Stimulated activated CD8-positive, alpha-beta memory T cell treated with anti-CD3 and anti-CD28 coated beads, Interleukin-4, amount 100 ng/mL, for 24 hours (primary cell): ENCODE measurements around the gene RSPH3.
"Not testable (repeated sequence)": the region's sequence is repeated elsewhere in the genome, so short reads cannot be mapped to it uniquely, and the experiment has no call there.

Experiments
- DNase-seq: peaks from one replicate; pipeline ENCODE4 v3.0.0-alpha.2; 2020; ENCODE audit warnings: low read depth

RSPH3 gene, protein sequence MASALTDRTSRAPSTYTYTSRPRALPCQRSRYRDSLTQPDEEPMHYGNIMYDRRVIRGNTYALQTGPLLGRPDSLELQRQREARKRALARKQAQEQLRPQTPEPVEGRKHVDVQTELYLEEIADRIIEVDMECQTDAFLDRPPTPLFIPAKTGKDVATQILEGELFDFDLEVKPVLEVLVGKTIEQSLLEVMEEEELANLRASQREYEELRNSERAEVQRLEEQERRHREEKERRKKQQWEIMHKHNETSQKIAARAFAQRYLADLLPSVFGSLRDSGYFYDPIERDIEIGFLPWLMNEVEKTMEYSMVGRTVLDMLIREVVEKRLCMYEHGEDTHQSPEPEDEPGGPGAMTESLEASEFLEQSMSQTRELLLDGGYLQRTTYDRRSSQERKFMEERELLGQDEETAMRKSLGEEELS

DNA sequence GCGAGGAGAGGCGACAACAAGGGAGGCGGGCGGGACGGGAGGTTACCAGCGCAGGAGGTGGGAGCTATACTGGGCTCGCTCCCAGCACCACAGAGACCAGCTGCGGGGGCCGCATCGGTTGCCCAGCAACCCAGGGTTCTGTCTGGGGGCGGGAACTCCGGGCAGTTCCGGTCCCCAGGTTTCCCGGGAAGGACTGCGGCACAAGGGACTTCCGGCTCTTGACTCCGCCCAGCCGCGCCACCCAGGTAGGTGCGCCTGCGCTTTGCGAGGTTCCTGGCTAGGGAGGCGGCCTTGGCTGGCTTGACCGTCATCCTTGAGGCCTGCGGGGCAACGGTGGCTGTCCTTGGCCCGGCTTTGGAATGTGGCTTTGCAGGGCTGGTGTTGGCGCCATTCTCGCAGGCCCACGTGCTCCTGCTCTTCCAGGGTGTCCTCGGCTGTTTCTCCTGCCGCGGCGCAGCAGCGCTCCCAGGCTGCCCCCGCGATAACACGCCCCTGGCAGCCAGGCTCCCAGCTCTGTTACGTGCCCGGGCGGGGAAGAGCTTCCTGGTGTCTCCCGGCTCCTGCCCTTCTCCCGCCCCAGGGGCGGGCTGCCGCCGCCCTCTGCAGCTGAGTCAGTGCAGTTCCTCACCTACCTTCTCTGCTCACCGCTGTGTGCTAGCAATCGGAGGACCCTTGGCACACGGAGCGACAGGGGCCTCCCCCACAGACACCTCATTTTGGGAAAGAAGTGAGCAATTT is at the start of gene RSPH3:
TSS of gene RSPH3 (minus strand) at position 537 of the 738 bp plus-strand sequence. CDS start 652 bp downstream, outside the sequence.
- DNase-seq, result peak; percentile 92

DNA sequence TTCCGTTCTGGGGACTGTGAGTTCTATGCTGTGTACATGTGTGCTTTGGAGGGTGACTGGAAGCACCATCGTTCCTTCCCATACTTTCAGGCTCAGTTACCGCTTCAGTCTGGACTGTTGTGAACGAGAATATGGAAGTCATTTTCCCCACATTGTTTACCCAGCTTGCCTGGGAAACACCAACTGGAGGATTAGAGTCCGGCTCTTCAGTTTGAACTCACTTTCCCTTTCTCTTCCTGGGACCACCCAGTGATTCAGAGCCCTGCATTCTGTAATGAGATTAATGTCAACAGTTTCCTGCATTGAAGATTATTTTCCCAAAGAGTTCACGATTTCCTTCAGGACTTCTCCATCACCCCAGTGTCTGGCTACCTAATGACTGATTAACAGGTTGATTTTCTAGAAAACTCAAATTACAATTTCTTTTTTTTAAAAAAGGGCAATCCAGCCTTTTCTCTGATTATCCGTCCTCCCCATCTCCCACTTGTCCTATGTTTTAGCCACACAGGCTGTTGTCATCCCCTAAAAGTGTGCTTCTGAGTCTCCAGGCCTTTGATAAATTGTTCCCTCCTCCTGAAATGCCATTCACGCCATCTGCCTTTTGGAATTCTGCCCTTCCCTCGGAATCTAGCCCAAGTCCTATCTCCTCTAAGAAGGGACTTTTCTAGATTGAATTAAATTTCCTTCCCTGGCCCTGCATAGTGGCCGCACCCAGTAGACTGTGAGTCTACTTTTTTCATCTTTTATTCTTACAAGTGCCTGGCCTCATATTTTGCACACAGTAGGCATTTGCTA is 48.1 kb upstream of the RSPH3 start:
- DNase-seq, result no peak

DNA sequence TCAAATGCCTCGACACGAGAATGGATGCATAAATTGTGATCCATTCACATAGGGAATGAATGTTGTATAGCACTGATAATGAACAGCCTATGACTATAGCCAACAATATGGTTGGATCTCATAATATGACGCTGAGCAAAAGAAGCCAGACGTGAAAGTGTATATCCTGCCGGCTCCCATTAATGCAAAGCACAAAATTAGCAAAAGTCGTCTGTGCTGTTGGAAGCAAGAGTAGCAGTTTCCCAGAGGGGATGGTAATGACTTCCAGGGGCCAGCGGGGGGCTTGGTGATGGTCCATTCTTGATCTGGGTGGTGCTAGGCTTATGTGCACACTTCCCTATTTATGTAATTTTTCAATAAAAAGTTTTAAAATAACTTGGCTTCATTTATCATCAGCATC is 45.8 kb upstream of the RSPH3 start:
- DNase-seq, result no peak

DNA sequence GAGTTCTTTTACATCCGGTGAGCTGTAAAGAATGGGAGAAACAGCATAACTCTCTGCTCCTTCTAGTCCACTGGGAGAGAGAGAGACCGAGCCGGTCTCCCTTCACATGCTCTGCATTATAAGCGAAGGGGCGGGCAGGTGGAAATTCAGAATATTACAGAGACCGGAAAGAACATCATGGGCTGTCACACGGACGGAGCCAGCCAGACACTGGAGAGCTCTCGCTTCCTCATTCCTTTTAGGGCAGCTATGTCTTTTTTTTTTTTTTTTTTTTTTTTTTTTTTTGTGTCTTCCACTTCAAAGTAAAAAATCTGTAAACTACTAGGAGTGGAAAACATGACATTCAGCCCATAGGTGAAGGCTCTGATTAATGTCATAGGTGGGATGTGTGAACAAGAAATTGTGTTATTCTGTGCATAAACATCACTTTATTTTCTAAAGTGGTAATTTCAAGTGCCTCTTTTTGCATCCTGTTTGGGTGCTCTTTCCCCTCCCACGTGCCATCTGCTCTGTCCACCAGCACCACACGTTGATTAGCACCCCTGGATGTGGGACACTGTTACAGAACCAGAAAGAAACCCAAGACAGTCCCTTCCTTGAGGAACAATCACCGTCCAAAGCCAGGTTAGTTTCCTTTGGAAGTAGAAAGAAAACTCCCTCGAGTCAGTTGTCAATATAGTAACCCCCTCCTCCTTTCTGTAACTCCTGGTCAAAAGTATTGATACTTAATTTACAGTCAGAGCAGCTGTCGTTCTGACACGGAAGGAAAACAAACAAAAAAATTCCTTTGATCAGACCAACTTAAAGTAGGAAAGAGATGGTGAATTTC is 45.1 kb upstream of the RSPH3 start, which contains the start of gene TAGAP:
TSS of gene TAGAP (minus strand) at position 93 of the 829 bp plus-strand sequence. CDS start 845 bp downstream, outside the sequence.
- peak; percentile 74 for DNase-seq

DNA sequence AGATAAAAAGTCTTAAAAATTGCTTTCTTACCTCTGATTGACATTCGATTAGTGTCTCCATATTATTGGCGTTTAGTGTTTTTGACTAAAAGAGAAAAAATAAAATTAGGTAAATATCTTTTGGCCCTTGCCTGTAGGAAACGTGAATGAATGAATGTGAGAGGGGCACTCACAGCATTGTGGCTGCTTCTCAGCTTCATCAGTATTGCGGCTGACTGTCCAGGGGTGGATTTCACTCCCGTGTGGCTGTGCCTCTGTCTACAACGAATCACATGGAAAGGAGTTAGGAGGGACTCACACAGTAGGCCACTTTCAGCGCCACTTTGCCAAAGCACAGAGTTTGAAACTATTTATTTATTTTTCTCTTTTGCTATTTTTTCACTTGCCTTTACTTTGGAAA is 43.9 kb upstream of the RSPH3 start:
- no peak for DNase-seq

DNA sequence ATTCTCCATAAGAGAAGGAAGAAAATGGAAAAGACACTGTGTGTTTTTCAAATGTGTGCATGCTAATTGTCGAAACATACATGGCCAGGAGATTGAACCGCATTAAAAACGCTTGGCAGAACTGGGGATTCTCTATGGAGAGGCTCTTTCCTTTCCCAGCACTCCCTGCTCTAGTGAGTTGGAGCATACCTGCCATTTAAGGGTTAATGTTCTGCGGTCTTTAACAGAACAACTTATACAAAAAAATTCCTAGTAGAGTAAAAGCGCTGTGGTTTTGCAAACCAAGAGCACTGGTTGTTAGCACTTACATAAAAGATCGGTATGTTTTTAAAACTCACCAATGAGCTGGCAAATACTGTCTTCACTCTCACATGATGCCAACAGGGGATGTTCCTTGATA is 43.2 kb upstream of the RSPH3 start:
- DNase-seq, result no peak

DNA sequence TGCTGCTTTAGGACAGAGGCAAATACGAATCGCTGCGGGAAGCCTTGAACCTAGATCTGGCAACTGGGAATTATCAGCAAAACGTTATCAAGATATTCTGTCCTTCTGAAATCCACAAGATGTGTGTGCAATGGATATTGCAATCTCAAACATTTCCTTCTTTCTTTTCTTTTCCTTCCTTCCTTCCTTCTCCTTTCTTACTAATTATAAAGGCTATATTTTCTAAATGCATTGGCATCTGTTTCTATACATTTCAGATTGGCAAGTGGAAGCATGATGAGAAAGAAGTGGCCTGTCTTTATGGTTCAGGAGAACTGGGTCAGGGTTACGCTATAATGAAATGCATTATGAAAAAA is 42.8 kb upstream of the RSPH3 start:
- no peak for DNase-seq

DNA sequence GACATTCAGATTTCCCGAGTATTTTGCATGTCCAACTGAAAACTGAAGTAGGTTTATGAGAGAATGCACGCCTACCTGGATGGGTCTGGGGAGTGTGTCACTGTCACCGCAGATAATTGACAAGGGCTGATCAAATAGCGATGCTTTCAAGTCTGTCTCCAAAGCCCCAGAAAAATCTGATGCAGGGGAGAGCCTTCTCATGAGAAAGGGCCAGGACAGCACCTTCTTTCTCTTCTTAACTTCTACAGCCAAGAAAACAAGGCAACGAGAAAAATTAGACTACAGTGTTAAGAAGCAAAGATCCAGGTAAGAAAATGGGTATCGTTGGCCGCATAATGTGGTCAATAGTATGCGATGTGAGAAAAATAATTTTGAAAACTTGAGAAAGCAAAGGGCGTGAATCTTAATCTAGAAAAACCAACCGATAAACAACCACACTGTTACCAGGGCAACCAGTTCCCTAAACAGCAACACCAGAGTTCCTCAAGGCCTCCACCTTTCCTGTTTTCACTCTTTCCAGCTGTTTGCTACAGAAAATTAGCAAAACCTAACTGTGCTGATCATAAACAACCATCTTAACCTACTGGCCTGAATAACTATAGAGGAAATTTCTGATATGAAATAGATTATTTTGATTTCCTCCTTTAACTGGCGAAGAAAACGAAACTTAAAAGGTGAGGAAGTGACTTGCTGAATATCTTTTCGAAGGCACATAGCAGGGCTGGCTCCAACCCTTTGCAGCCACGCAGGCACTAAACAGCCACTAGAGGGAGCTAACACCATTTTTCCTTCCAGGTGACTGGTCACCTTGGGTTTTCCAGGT is 42.2 kb upstream of the RSPH3 start:
- no peak for DNase-seq

DNA sequence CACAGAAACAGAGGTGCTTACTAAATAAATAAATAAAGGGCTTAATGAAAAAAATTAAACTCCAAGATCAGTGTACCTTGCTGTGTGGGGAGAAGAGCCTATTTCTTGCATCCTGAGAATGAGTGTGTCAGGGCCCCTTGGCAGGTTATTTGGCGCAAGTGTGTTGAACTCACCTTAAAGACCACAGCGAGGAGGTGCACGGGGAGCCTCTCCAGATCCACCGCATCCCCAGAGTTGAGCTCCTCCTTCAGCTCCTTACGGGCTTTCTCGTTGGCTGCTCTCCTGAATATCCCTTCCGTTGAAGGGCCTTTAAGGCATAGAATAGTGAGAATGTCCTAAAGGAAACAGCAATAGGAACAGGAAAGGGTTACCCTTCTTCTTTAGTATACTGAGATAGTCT is 41.2 kb upstream of the RSPH3 start:
- no peak for DNase-seq

DNA sequence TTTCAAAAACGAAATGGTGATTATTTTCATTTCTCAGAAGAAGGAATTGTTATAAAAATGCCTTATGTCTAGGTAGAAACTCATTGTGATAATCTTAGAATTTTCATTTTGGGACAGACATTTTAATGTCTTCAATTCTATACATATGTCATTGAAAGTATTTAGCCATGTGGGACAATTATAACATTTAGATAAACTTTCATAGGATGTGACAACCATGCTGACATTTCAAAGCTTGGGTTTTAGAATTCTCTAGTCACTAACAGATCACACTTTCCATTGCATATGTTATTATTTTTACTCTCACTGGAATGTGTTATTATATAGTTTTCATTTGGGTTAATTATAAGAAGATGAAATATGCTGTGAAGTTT is 39.9 kb upstream of the RSPH3 start:
- DNase-seq, result no peak

DNA sequence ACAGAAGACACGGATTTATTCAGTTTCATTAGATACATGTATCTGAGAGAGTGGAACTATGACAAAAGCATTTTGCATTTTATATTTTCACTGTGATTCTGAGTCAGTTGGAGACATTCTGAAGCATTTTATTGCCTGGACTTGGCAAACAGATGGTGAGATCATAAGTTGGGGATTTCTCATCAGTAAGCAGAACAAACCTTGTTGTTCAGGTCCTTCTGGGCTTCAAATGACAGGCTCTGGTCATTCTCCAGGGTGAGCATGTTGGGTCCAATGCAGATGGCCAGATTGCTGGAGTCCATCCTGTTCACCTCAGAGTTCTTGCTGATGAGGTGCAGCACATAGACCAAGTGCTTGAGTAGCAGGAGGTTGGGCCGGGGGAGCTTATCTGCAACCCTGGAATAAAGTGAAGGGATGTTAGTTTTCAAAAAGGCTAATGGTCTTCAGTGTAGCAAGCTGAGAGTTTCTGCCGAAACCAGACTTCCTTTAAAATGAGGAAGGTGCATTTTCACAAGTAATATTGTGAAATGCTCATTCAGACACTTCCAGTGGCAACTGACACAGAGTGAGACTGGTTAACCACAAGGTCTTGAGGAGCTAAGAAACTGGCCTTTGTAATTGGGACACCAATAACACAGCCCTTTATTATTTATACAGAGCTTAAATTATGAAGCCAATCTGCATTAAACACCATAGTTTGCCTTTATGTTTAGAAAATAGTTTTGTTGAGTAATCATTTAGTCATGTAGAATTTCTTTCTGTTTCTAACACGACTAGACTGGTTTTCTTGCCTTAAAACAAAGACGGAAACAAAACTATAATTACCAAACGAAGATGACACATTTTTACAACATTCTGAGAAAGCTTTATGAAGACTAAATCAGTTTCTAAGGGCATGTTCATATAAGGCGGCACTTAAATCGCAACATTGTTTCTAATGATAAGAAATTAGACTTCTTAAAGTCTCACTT is 39.2 kb upstream of the RSPH3 start:
- no peak for DNase-seq

DNA sequence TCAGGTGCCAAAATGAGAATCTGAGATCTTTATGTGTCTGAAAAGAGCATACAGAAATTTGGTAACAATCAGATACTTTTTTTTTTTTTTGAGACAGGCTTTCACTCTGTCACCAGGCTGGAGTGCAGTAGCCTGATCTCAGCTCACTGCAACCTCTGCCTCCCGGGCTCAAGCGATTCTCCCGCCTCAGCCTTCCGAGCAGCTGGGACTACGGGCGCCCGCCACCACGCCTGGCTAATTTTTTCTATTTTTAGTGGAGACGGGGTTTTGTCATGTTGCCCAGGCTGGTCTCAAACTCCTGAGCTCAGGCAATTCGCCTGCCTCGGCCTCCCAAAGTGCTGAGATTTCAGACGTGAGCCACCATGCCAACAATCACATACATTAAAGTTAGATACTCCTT is 38.3 kb upstream of the RSPH3 start:
- DNase-seq, result not testable (repeated sequence)

DNA sequence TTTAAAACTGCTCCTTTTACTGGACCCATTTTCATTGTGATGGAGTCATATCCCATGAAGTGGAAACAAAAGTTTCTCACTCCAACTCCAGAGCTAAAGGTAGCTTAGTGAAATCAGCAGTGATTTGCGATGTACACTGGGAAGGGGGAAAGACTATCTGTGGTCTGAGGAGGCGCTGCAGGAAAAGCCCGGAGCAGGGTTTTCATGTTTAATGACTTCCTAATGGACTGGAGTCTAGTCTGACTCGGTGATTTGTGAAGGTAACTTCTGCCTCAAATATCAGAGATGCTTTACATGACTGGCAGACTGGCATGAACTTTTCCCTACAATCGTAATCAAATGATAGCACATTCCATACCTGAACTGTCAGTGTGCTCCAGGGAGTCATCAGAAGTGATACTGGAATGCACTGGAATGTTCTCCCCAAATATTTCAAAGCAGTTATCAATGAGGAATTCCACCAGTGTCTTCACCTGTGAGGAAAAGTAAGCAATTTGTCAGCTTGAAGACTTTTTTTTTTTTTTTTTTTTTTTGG is 37.8 kb upstream of the RSPH3 start:
- DNase-seq, result no peak

DNA sequence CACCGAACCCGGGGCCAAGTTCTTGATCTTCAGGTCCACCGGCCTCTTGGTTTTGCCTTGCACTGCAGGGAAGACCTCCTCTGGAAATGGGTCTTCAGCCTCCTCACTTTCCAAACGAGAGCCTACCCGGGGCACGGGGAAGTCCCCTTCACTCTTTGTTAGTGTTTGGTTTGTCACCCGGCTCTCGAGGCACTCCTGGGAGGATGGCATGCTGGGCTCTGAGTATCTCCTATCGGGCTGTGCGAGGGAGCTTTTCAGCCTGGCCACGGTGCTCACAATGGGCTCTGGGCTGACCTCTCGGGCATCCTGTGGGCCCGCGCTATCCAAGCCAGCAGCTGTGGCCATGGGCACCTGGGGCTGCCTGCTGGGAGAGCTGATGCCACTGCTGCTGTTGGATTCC is 36.7 kb upstream of the RSPH3 start:
- DNase-seq, result no peak

DNA sequence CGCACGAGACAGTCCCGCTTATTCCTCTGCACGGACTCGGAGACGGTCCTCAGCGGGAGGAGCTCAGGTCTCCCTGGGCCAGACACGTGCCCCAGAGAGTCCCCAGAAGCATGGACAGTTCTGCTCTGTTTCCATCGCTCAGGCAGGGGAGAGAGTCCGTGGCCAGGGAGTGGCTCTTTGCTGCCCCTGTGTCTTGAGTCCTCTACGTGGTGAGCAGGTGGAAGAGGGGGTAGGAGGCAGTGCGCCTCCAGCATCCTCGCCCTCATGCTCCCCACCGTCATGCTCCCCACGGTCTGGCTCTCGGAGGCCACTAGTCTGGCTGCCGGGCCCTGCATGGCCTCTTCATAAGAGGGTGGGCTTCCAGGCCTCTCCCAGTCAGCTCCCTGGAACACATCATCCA is 35.9 kb upstream of the RSPH3 start:
- DNase-seq, result no peak

DNA sequence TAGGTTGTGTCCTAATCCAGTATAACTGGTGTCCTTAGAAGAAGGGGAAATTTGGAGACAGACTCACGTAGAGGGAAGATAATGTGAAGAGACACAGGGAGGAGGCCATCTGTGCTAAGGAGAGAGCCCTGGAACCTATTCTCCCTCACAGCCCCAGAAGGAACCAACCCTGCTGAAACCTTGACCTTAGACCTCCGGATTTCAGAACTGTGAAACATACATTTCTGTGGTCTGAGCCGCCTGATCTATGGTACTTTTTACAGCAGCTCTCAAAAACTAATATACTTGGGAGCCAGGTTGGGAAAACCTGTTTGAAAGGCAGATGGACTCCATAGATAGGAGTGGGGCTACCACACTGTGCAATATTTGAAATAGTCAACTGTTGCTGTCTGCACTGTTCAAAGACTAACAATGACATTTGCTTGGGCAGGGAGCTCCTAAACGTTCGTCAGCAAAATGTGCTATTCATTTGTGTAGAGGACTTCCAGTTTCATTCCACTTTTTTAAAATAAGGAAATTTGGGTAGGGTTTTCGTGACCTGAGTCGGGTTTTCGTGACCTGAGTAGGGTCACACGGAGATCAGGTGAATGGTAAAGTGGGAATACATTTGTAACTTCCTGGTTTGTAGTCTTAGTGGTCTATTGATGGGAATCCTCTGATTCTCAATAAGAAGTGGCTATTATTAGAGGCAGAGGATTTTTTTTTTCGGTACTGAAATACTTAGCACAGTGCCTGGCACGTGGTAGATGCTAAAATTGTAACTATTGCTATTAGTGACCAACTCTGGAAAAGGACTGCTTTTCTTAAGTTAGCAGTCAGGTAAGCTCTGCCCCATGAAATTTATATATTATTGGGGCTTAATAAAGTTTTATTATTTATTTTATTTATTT is 33.4 kb upstream of the RSPH3 start:
- DNase-seq, result no peak

DNA sequence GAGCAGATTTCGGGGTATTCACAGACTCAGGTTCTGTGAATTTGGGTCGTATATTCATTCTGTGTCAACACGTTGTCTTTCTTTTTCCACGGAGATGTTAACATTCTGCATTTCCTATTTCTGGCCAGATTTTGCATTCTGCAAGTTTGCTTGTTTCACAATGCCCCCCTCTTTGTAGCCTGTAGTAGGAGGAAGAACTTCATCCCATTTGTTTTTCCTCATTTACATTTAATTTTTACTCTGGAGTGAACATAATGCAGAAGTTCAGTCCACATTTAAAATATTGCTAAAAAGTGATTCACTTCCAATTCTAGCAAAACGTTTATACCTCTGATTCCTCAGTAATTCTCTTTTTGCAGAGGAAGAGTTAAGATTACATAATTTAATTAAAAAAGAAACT is 31.8 kb upstream of the RSPH3 start:
- no peak for DNase-seq

DNA sequence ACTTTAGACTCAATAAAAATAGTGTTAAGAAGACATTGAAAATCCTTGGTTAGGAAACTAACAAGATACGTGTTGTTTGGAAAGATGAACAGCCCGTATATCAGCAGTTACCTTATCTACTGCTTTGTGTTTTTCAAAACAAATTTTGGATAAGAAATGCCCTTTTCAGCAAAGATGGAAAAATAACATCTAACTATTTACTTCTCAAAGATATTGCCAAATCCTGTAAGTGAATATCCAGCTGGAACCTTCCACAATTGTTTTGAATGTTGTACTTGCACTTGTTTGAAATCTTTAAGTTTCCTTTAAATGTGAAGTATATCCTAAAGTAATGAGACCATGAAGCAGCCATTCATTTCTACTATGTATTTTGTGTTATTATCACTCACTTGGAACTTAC is 30.2 kb upstream of the RSPH3 start:
- DNase-seq, result no peak
